KG1 (cell line): Measurements from ENCODE around the gene CCDC66.

Source experiments
- DNase-seq: peaks from one replicate; lab custom pipeline; 2025; lab: John Stamatoyannopoulos, UW

Gene CCDC66

DNA sequence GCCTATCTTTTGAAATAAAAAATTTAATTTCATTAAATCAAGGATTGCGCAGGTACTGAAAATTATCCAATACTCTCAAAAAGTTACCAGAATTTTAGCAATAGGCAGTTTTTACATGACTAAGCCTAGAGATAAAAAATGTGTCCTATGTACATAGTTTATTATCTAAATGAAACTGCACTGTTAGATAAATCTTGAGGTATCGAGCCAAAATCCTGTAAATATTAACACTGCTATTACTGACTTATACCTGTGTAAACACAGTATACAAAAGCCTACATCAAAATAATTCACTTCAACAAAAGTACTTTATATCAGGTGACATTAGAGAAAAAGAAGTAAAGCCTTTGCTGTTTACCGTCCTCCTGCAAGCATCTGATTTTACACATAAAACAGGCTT lies 65.4 kb downstream of the CCDC66 start:
- DNase-seq, result no peak

DNA sequence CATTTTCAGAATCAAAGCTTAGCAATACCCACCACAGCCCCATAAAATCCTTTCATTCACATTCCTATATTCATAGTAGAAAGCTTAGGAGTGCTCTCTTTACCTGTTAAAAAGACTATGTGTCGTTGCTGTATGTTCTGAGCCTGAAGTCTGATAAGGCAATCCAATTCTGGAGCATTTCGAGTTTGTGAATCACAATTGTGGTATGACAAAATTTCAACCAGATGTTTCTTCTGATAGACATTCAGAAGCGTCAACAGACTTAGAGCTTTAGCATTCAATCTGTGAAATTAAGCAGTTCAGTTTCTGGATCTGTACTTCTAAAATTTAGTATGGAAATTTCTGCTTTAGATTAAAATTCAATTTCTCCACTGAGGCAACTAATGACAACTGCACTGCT lies 67.8 kb downstream of the CCDC66 start:
- DNase-seq, result no peak

DNA sequence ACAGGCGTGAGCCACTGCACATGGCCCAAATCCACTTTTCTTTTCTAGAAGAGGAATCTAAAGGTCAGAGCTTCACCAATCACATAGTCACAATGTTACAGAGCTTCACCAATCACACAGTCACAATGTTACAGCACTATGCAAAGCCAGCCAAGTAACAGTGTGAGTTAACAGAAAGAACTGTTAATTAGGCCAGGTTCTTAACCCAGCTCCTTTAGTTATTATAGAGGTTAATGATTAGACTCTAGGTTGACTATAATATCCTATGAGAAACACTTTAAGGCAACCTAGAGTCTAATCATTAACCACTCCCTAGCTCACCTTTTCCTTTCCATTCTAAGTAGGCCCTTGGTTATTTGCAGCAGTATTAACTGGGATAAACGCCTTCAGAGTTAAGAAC lies 72.1 kb downstream of the CCDC66 start:
- DNase-seq, result no peak

DNA sequence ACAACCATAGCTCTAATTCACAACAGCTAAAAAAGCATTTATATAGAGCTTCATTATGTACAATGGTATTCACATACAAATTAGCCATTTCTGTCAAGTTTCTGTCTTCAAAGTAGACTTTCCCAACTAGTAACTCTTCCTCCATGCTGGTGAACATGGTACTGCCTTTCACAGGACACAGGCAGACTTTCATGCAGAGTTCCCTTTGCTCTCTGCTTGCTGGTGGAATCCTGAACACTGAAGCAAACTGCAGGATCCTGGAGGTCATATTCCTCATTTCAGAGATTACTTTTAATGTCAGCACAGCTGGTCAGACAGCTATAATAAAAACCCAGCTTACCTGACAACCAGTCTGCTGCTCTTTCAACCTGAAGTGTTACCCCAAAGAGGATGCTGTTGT lies 72.5 kb downstream of the CCDC66 start:
- no peak for DNase-seq

DNA sequence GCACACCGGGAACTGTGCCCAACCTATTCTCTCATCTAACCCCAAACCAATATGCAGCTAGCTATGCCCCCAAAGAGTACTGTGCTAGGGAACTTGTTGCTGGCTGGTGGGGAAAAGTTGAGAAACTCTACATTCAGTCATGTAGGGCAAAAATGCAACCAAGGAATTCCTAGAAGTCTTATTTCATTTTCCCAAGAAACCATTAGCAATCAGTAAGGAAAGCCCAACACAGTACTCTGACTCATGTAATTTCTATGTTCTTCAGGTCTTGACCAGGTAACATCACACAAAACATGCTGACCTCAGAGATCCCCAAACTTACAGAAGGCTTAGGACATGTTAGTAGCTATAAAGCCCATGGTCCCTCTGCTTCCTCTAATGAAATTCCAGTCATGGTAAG lies 74.0 kb downstream of the CCDC66 start:
- DNase-seq, result no peak

DNA sequence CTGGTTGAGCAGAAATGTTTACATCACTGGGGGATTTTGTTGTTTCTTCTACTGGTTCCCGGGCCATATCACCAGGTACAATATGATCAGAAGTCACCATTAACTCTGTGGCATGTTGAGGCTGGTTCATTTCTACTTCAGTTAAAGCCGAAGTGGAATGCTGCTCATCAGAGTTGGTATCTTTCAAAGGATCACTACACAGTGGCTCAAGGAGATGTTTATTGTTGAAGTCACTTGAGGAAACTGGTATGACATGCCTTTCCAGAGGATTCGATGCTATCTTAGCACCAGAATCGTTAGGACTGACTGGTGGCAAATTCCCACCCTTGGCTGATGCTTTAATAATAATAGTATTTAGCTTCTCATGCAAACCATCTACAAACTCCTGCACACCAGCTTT lies 76.2 kb downstream of the CCDC66 start:
- DNase-seq, result no peak

DNA sequence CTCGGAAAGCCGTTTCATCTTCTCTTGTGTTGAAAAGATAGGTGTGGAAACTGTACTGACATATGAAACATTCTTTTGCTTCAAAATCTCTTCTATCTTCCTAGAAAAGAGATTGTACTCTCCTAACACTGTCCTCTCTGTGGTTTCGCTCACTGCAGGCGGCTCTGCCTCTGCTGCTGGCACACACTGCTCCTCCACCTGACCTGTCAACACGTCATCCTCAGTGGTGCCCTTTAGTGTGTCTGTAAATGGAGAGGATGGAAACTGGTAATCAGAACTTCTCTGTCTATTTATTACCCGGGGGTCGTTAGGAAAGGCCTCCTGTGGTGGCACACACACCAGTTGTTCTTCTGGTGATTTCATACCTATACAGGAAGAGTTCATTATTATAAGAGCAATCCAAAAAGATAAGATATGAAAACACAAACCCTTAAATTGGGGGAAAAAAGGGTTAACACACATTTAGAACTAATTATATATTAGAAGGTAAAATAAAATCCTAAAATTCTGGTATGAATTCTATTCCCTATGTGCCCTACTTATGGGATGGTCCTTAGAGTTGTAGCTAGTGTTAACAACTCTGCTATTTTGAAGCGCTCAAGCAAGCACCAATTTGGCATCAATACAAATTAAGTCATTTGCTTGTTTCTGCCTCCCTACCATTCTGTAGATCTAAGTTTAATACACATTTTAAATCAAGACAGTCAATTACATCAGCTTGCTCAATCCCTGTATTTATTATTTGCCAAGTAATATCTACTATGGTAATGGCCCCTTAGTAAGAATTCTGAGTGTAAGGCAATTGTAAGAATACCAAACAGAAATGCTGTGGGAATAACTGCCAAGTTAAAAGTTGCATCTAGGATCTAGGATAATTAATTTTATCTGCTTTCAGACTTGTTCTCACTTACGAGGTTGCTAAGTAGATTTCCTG lies 76.9 kb downstream of the CCDC66 start:
- no peak for DNase-seq

DNA sequence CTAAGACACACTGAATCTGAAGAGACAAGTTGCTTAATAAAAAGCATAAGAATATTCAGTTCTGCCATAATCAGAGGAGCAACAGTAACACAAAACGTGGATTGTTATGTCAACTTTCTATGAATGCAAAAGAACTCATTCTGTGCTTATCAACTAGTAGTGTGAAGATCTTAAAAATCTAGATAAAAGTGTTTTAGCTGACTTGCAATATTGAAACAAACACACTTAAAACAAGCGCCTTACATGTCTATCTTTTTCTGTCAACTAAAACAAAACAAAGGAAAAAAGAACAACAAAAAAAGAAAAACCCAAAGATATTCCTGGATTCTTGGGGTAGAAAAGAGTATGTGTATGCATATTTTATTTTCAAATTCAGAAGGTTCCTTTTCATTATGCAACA lies 88.4 kb downstream of the CCDC66 start:
- no peak for DNase-seq

DNA sequence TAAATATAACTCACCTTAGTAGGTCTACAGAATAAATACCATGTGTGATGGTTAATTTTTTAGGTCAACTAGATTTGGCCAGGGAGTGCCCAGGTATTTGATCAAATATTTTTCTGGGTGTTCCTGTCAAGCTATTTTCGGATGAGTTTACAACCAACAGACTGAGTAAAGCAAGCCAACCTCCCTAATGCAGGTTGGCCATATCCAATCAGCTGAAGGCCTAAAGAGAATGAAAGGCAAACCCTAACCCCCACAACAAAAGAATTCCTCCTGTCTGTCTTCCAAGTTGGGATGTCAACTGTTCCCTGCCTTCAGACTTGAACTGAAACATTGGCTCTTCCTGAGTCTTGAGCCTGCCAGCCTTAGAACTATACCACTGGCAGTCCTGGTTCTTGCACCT lies 97.5 kb downstream of the CCDC66 start:
- DNase-seq, result no peak

DNA sequence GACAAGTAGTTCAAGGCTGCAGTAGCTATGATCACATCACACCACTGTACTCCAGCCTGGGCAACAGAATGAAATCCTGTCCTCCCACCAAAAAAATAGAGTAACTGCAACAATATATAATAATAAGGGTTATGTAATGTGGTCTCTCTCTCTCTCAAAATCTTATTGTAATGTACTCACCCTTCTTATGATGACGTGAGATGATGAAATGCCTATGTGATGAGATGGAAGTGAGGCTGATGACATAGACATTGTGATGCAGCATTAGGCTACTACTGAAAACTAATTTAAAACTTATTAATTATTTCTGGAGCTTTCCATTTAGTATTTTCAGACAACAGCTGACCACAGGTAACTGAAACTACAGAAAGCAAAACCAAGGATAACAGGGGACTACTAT lies 98.7 kb downstream of the CCDC66 start:
- no peak for DNase-seq

DNA sequence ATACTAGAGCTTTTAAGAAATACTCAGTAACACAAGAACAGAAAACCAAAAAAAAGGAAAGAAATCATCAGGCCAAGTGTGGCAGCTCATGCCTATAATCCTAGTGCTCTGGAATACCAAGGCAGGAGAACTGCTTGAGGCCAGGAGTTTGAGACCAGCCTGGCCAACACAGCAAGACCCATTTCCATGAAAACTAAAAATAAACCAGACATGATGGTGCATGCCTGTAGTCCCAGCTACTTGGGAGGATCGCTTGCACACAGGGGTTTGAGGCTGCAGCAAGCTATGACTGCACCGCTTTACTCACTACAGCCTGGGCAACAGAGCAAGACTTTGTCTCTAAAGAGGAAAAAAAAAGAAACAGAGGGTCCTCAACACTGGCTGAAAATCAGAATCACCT lies 107.8 kb downstream of the CCDC66 start:
- DNase-seq, result no peak

DNA sequence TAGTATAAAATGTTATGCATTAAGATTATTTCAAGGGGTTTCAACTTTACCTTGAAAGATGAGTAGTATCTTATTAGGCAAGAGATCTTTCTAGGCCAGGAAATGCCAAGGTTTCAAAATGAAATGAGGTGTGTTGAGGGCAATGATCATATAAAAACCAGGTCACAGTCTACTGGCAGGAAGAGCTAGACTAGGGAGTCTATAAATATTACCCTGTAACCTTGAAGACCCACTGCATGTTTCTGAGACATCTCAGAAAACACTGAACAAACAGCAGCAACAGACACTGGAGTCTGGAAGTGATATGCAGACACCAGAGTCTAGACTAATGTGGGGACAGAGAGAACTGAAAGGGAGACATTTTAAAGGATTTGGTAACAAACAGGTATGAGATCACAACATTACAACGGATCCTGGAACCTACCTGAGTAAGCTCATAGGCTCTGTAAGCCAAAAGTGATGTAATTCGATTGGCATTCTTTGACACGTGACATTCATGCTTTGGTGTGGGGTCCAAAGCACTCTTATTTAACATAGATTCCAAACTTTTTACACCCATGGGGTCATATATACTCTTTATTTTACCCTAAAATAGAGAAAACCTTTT lies 111.1 kb downstream of the CCDC66 start:
- DNase-seq, result no peak
